ENCODE measurements around the gene ELMO1.

DNA sequence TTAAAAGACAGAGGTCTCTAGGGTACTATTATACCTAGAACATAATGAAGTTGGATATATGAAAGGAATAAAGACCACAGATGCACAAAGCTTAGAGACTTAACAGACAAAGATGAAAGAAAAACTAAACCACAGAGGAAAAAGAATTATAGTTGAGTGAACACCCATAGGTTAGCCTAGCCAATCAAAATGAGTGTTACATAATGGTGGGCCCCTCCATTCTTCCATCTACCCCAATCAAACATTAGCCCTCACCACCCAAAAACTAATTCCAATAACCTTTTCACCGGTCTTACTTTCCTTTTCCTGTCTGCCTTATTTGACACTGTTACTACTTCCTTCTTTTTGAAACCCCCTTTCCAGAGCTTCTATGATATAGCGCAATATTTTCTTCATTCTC lies 130.1 kb downstream of the ELMO1 start:
- TF ChIP-seq, protein P1, sequence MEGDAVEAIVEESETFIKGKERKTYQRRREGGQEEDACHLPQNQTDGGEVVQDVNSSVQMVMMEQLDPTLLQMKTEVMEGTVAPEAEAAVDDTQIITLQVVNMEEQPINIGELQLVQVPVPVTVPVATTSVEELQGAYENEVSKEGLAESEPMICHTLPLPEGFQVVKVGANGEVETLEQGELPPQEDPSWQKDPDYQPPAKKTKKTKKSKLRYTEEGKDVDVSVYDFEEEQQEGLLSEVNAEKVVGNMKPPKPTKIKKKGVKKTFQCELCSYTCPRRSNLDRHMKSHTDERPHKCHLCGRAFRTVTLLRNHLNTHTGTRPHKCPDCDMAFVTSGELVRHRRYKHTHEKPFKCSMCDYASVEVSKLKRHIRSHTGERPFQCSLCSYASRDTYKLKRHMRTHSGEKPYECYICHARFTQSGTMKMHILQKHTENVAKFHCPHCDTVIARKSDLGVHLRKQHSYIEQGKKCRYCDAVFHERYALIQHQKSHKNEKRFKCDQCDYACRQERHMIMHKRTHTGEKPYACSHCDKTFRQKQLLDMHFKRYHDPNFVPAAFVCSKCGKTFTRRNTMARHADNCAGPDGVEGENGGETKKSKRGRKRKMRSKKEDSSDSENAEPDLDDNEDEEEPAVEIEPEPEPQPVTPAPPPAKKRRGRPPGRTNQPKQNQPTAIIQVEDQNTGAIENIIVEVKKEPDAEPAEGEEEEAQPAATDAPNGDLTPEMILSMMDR (IDR thresholded peaks at IDR 0.05) = no peak
- TF ChIP-seq POLR2A (IDR thresholded peaks at IDR 0.05; ENCODE audit: low read depth) = no peak
